ENCODE measurements around the gene DAB1.

DAB1 gene

DNA sequence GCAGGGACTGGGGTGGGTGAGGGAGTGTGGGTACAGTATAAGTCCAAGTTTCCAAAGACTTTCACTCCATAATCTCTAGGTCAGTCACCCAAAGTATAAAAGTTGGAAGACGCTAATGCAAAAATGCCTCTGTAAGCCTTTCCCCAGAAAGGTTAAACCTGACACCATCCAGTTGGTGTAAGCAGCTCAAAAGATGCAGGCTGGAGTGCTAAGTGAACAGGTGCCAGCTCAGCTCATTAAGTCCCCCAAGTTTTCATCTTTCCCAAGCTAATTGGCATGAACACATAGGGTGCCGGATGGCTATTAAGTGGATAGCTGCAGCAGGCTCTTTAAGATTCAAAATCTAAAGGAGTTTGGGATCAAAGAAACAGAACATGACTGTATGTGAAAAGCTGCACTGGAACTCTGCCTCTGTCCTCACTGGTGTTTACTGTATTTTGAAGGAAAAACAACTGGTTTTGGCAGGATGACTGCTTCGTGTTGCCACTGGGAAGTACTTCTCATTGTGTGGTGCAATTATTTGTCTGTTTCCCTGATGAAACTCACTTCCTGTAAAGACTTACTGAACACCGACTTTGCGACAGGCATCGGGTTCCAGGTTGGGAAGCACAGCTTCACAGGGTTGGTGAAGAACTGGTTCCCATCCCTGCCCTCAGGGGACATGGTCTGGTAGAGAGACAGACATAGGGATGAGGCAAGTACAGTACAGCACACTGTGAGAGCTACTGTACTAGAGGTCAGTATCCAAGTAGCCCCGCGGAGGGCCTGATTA, 152.7 kb downstream of the DAB1 start:
- TF ChIP-seq, protein P1, sequence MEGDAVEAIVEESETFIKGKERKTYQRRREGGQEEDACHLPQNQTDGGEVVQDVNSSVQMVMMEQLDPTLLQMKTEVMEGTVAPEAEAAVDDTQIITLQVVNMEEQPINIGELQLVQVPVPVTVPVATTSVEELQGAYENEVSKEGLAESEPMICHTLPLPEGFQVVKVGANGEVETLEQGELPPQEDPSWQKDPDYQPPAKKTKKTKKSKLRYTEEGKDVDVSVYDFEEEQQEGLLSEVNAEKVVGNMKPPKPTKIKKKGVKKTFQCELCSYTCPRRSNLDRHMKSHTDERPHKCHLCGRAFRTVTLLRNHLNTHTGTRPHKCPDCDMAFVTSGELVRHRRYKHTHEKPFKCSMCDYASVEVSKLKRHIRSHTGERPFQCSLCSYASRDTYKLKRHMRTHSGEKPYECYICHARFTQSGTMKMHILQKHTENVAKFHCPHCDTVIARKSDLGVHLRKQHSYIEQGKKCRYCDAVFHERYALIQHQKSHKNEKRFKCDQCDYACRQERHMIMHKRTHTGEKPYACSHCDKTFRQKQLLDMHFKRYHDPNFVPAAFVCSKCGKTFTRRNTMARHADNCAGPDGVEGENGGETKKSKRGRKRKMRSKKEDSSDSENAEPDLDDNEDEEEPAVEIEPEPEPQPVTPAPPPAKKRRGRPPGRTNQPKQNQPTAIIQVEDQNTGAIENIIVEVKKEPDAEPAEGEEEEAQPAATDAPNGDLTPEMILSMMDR (IDR thresholded peaks at IDR 0.05; ENCODE audit: low read depth, low read length, missing control alignments) = no peak
- no peak for DNase-seq (ENCODE audit: extremely low read depth, low read depth)
- no peak overlapping the region for H3K4me3 ChIP-seq (replicated peaks; ENCODE audit: low read depth, low read length)

DNA sequence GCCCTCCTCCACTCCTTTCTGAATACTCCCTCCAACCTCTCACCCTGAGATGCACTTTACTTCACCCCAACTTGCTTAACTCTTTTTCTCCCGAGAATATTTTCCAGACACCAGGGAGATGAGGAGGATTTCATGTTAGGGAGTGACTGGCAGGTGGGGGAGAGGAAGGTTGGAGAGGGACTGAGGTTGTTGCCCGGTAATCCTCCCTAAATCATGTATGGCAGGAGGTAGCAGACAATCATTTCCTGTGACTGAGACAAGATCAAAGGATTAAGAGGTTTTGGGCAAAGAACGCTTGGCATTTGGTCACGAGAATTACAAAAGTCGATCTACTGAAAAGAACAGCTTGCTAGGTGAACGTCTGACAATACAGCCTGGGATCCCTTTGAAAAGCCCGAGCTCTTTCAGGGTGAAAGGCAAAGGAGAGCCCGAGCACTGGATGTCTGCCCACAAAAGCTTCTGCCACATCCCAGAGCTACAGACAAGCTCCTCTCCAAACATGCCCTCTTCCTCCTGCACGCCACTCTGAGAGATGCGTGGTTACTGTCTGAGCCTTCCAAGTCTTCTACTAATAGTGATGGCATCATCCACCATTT, 154.1 kb downstream of the DAB1 start:
- no peak overlapping the region for H3K4me3 ChIP-seq (replicated peaks; ENCODE audit: low read depth, low read length)
- no peak for DNase-seq (ENCODE audit: extremely low read depth, low read depth)
- TF ChIP-seq, protein P1 (IDR thresholded peaks at IDR 0.05; ENCODE audit: low read depth, low read length, missing control alignments) = no peak

DNA sequence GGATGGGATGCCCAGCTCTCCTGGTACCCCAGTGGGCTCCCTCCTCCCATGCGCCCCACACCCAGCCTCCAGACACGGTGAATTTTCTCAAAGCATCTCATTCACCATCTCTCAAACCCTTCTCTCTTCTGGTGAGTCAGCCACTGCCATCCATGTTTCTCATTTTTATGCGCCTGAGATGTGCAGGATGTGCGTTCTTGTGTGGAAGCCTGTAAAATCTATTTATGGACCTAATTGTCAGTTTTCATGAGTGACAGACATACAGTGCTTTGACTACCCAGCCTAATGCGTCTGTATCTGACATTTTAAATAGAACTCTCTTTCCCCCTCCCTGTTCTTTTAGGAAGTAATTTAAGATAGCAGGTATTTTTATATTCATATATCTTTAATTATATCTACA, 158.8 kb downstream of the DAB1 start:
- TF ChIP-seq, protein P1 (IDR thresholded peaks at IDR 0.05; ENCODE audit: low read depth, low read length, missing control alignments) = no peak
- H3K4me3 ChIP-seq (replicated peaks; ENCODE audit: low read depth, low read length) = no peak overlapping the region
- DNase-seq (ENCODE audit: extremely low read depth, low read depth) = no peak

DNA sequence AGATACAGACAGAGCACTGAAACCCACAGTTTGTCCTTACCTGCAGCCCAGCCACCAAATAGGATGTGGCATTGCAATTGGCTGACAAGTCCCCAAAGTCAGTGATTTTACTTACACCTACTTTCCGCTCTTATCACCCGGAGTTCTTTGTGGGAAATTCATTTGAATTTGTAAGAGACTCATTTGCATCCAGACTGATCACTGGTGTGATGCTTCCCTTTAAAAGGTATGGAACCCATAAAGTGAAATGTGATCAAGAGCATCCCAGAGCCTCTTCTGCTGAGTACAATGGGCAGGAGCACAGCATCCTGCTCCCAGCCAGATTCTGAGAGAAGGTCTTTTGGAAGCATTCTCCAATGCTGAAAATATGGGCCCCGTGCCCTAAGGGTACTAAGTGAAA, 161.4 kb downstream of the DAB1 start:
- DNase-seq (ENCODE audit: extremely low read depth, low read depth) = no peak
- TF ChIP-seq, protein P1 (IDR thresholded peaks at IDR 0.05; ENCODE audit: low read depth, low read length, missing control alignments) = no peak

DNA sequence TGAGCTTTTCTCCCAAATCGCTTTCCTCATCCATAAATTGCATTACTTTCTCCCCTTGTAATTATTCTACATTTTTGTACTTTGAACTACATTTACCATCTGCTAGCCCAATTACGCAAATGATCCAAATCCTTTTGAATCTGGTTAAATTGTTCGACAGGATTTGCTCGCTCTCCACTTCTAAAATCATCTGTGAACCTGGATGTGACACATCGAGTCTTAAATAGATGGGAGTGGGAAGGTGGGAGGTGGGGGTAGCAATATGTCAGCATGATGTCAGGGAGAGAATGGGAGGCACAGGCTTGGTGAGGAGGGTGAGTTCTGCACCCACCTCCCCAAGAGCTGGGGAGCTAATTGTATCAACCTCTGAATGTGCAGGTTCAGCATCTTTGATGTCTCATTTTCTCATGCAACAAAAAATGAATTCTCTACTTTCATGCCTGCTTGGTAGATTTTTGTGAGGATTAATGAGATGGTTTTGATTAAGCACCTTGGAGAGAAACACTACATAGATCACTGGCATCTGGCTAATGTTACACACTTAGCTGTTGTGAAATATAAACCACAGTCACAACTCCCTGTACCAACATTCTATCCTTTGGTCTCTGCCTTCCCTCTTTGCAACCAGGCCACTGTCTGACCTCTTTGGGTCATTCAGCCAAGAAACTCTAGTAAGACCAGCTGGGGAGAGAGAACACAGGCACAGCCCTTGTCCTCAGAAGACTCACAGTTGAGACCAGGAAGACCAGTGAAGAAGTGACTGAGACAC, 165.1 kb downstream of the DAB1 start:
- TF ChIP-seq, protein P1 (IDR thresholded peaks at IDR 0.05; ENCODE audit: low read depth, low read length, missing control alignments) = no peak
- H3K4me3 ChIP-seq (replicated peaks; ENCODE audit: low read depth, low read length) = no peak overlapping the region
- no peak for DNase-seq (ENCODE audit: extremely low read depth, low read depth)

More for the DNA sequence above, 161.4 kb downstream of the DAB1 start:
- H3K4me3 ChIP-seq (replicated peaks; ENCODE audit: low read depth, low read length) = no peak overlapping the region

DNA sequence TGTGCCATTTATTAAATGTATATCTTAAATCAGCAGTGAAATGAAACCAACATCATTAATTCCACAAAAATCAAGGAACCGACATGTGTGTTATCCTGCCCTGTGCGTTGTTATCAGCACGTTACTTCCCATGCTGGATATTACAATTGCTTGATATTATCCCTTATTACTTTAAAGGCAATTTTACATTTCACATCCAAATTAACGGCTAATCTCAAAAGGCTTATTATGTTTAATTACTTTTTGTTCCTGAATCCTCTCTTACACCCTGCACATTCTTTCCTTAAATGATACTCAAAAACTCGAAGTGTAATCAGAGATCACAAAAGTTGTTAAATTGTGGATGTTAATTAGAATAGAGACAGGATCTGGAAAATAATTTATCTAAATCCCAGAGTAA, 167.9 kb downstream of the DAB1 start:
- TF ChIP-seq, protein P1 (IDR thresholded peaks at IDR 0.05; ENCODE audit: low read depth, low read length, missing control alignments) = no peak
- no peak for DNase-seq (ENCODE audit: extremely low read depth, low read depth)
- no peak overlapping the region for H3K4me3 ChIP-seq (replicated peaks; ENCODE audit: low read depth, low read length)
